Measurements from ENCODE around the gene ZNF581.

ZNF581 gene

DNA sequence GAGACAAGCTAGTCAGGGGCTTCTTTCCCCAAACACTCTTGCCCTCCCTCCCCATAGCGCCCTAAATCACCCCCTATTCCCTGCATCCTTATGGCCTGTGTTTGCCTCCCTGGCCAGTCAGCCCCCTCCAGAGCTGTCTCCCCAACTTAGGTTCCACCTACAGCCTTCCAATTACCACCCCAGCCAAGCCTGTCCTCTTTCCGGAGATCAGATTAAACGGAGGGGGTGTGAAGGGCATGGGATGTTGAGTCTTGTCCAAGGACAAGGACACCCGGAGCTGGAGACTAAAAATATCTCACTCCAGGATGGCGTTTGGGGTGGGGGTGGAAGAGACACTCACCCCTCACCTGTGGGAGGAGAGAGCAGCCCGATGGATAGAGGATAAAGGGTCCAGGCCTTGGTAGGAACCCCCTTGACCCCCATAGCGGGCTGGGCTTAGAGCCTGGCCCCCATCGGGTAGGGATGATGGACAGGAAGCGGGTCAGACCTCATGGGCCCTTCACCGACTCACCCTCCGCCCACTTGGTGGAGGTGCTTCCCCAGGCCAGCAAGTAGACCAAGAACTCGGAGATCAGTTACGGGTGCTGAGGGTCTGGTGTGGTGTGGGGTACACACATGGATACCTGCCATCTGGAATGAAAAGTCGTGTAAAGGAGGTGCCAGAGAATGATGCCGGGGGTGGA, 32.0 kb upstream of the ZNF581 start:
- H3K4me3 ChIP-seq (ENCODE audit: insufficient read depth, low read depth, low read length) = no peak overlapping the region
- no peak overlapping the region for H3K27ac ChIP-seq (ENCODE audit: insufficient read depth, low read depth, low read length, poor library complexity, severe bottlenecking)
- H3K27me3 ChIP-seq (ENCODE audit: control insufficient read depth, insufficient read depth, low read length, poor library complexity, severe bottlenecking) = no peaks in the 10 kb centered on the region
- 95 to 96% methylated on average over 15 of the region's 15 CpGs for WGBS, 2 experiments
- H3K9me3 ChIP-seq (ENCODE audit: control insufficient read depth, low read length) = no peaks in the 10 kb centered on the region
- peaks cover 4% of the 10 kb centered on the region for H3K4me1 ChIP-seq (ENCODE audit: control insufficient read depth, insufficient read depth, low read length)
- H3K36me3 ChIP-seq (ENCODE audit: control insufficient read depth, insufficient read depth, low read length) = peaks cover 16% of the 10 kb centered on the region

DNA sequence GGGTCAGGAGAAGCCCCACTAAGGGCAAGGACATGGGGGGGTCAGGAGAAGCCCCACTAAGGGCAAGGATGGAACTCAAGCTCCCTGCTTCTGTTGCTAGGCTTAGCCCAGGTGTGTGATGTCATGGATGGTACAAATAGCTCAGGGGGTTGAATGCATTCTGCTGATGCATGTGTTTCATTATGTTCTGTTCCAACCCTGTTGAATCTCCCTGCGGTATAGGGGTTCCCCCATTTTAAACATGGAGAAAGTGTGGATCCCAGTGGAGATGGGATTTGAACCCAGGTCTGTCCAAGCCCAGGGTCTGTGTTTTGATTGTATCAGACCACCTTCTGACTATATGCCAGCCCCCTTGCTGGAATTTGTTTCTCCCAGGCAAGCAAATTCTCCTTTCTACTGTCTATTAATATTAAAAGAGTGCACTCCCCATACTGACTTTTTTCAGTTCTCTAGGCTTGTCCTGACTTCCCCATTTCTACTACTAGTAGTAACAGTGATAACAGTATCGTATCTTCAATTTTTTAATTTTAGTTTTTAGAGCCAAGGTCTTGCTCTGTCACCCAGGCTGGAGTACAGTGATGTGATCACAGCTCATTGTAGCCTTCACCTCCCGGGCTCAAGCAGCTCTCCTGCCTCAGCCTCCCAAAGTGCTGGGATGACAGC, 31.3 kb upstream of the ZNF581 start:
- H3K9me3 ChIP-seq (ENCODE audit: control insufficient read depth, low read length) = no peaks in the 10 kb centered on the region
- peaks cover 16% of the 10 kb centered on the region for H3K36me3 ChIP-seq (ENCODE audit: control insufficient read depth, insufficient read depth, low read length)
- H3K27me3 ChIP-seq (ENCODE audit: control insufficient read depth, insufficient read depth, low read length, poor library complexity, severe bottlenecking) = no peaks in the 10 kb centered on the region
- H3K27ac ChIP-seq (ENCODE audit: insufficient read depth, low read depth, low read length, poor library complexity, severe bottlenecking) = no peak overlapping the region
- no peak overlapping the region for H3K4me3 ChIP-seq (ENCODE audit: insufficient read depth, low read depth, low read length)
- H3K4me1 ChIP-seq (ENCODE audit: control insufficient read depth, insufficient read depth, low read length) = no peaks in the 10 kb centered on the region
- 96 to 98% methylated on average over 3 of the region's 3 CpGs for WGBS, 2 experiments

DNA sequence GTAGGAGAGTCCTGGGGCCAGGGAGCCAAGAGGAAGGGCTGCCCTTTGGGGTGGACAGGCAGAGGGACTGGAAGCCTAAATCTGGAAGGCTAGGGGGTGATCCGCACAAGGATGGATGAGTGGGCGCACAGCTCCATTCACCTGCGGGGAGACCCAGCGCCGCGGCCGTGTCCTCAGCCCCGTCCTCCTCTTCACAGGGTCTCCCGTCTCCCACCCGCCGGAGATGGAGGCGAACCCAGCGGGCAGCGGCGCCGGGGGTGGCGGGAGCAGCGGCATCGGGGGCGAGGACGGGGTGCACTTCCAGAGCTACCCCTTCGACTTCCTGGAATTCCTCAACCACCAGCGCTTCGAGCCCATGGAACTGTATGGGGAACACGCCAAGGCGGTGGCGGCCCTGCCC, 30.1 kb upstream of the ZNF581 start:
- Histone ChIP-seq H3K27ac (ENCODE audit: insufficient read depth, low read depth, low read length, poor library complexity, severe bottlenecking) (no peak overlapping the region), H3K4me3 (ENCODE audit: insufficient read depth, low read depth, low read length) (no peak overlapping the region), H3K27me3 (ENCODE audit: control insufficient read depth, insufficient read depth, low read length, poor library complexity, severe bottlenecking) (no peaks in the 10 kb centered on the region), H3K36me3 (ENCODE audit: control insufficient read depth, insufficient read depth, low read length) (peaks cover 20% of the 10 kb centered on the region), H3K4me1 (ENCODE audit: control insufficient read depth, insufficient read depth, low read length) (no peaks in the 10 kb centered on the region), H3K9me3 (ENCODE audit: control insufficient read depth, low read length) (no peaks in the 10 kb centered on the region)
- 96 to 97% methylated on average over 27 of the region's 27 CpGs for WGBS, 2 experiments

DNA sequence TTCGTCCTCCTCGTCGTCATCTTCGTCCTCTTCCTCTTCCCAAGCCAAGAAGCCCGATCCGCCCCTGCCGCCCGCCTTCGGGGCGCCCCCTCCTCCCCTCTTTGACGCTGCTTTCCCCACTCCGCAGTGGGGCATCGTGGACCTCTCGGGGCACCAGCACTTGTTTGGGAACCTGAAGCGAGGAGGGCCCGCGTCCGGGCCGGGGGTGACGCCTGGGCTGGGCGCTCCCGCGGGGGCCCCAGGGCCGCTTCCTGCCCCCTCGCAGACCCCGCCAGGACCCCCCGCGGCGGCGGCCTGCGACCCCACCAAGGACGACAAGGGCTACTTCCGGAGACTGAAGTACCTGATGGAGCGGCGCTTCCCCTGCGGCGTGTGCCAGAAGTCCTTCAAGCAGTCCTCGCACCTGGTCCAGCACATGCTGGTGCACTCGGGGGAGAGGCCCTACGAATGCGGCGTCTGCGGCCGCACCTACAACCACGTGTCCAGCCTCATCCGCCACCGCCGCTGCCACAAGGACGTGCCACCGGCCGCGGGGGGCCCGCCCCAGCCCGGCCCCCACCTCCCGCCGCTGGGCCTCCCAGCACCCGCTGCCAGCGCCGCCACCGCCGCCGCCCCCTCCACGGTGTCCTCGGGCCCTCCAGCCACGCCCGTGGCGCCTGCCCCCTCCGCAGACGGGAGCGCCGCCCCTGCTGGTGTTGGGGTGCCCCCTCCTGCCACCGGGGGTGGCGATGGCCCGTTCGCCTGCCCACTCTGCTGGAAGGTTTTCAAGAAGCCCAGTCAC, 29.3 kb upstream of the ZNF581 start:
- Histone ChIP-seq H3K9me3 (ENCODE audit: control insufficient read depth, low read length) (no peaks in the 10 kb centered on the region), H3K27me3 (ENCODE audit: control insufficient read depth, insufficient read depth, low read length, poor library complexity, severe bottlenecking) (no peaks in the 10 kb centered on the region), H3K4me1 (ENCODE audit: control insufficient read depth, insufficient read depth, low read length) (no peaks in the 10 kb centered on the region), H3K4me3 (ENCODE audit: insufficient read depth, low read depth, low read length) (no peak overlapping the region), H3K36me3 (ENCODE audit: control insufficient read depth, insufficient read depth, low read length) (peaks cover 18% of the 10 kb centered on the region), H3K27ac (ENCODE audit: insufficient read depth, low read depth, low read length, poor library complexity, severe bottlenecking) (no peak overlapping the region)
- WGBS, 2 experiments = 96% methylated on average over 75 of the region's 75 CpGs

DNA sequence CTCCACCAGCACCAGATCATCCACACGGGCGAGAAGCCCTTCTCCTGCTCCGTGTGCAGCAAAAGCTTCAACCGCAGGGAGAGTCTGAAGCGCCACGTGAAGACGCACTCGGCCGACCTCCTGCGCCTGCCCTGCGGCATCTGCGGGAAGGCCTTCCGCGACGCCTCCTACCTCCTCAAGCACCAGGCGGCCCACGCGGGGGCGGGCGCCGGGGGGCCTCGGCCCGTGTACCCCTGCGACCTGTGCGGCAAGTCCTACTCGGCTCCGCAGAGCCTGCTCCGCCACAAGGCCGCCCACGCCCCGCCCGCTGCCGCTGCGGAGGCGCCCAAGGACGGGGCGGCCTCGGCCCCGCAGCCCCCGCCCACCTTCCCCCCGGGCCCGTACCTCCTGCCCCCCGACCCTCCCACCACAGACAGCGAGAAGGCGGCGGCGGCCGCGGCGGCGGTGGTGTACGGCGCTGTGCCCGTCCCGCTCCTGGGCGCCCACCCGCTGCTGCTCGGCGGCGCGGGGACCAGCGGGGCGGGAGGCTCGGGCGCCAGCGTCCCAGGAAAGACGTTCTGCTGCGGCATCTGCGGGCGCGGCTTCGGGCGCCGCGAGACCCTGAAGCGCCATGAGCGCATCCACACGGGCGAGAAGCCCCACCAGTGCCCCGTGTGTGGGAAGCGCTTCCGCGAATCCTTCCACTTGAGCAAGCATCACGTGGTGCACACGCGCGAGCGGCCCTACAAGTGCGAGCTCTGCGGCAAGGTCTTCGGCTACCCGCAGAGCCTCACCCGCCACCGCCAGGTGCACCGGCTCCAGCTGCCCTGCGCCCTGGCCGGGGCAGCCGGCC, 28.5 kb upstream of the ZNF581 start:
- Histone ChIP-seq H3K36me3 (ENCODE audit: control insufficient read depth, insufficient read depth, low read length) (peaks cover 14% of the 10 kb centered on the region), H3K4me1 (ENCODE audit: control insufficient read depth, insufficient read depth, low read length) (no peaks in the 10 kb centered on the region)
- 96 to 97% methylated on average over 95 to 98 of the region's 98 CpGs for WGBS, 2 experiments

DNA sequence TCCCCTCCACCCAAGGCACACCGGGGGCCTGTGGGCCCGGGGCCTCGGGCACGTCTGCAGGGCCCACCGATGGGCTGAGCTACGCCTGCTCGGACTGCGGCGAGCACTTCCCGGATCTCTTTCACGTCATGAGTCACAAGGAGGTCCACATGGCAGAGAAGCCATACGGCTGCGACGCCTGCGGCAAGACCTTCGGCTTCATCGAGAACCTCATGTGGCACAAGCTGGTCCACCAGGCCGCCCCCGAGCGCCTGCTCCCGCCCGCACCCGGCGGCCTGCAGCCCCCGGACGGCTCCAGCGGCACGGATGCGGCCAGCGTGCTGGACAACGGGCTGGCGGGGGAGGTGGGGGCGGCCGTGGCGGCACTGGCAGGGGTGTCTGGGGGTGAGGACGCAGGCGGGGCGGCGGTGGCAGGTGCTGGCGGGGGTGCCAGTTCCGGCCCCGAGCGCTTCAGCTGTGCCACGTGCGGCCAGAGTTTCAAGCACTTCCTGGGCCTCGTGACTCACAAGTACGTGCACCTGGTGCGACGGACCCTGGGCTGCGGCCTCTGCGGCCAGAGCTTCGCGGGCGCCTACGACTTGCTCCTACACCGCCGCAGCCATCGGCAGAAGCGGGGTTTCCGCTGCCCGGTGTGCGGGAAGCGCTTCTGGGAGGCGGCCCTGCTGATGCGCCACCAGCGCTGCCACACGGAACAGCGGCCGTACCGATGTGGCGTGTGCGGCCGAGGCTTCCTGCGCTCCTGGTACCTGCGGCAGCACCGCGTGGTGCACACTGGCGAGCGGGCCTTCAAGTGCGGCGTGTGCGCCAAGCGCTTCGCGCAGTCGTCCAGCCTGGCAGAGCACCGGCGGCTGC, 27.7 kb upstream of the ZNF581 start:
- Histone ChIP-seq H3K36me3 (ENCODE audit: control insufficient read depth, insufficient read depth, low read length) (peaks cover 16% of the 10 kb centered on the region), H3K4me3 (ENCODE audit: insufficient read depth, low read depth, low read length) (no peak overlapping the region), H3K4me1 (ENCODE audit: control insufficient read depth, insufficient read depth, low read length) (no peaks in the 10 kb centered on the region), H3K9me3 (ENCODE audit: control insufficient read depth, low read length) (no peaks in the 10 kb centered on the region), H3K27me3 (ENCODE audit: control insufficient read depth, insufficient read depth, low read length, poor library complexity, severe bottlenecking) (no peaks in the 10 kb centered on the region), H3K27ac (ENCODE audit: insufficient read depth, low read depth, low read length, poor library complexity, severe bottlenecking) (no peak overlapping the region)
- 97% methylated on average over 88 of the region's 88 CpGs for WGBS, 2 experiments

More for the DNA sequence above, 28.5 kb upstream of the ZNF581 start:
- H3K27me3 ChIP-seq (ENCODE audit: control insufficient read depth, insufficient read depth, low read length, poor library complexity, severe bottlenecking) = no peaks in the 10 kb centered on the region
- no peak overlapping the region for H3K27ac ChIP-seq (ENCODE audit: insufficient read depth, low read depth, low read length, poor library complexity, severe bottlenecking)
- H3K4me3 ChIP-seq (ENCODE audit: insufficient read depth, low read depth, low read length) = no peak overlapping the region
- no peaks in the 10 kb centered on the region for H3K9me3 ChIP-seq (ENCODE audit: control insufficient read depth, low read length)

DNA sequence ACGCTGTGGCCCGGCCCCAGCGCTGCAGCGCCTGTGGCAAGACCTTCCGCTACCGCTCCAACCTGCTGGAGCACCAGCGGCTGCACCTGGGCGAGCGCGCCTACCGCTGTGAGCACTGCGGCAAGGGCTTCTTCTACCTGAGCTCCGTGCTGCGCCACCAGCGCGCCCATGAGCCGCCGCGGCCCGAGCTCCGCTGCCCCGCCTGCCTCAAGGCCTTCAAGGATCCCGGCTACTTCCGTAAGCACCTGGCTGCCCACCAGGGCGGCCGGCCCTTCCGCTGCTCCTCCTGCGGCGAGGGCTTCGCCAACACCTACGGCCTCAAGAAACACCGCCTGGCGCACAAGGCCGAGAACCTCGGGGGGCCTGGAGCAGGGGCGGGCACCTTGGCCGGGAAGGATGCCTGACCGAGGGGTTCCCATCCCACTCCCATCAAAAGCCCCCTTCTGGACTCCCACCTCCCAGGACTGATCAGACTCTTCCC, 27.0 kb upstream of the ZNF581 start:
- WGBS, 2 experiments = 97% methylated on average over 38 of the region's 38 CpGs
- H3K4me1 ChIP-seq (ENCODE audit: control insufficient read depth, insufficient read depth, low read length) = no peaks in the 10 kb centered on the region
- H3K4me3 ChIP-seq (ENCODE audit: insufficient read depth, low read depth, low read length) = no peak overlapping the region
- no peak overlapping the region for H3K27ac ChIP-seq (ENCODE audit: insufficient read depth, low read depth, low read length, poor library complexity, severe bottlenecking)
- no peaks in the 10 kb centered on the region for H3K27me3 ChIP-seq (ENCODE audit: control insufficient read depth, insufficient read depth, low read length, poor library complexity, severe bottlenecking)
- no peaks in the 10 kb centered on the region for H3K9me3 ChIP-seq (ENCODE audit: control insufficient read depth, low read length)
- peaks cover 22% of the 10 kb centered on the region for H3K36me3 ChIP-seq (ENCODE audit: control insufficient read depth, insufficient read depth, low read length)

DNA sequence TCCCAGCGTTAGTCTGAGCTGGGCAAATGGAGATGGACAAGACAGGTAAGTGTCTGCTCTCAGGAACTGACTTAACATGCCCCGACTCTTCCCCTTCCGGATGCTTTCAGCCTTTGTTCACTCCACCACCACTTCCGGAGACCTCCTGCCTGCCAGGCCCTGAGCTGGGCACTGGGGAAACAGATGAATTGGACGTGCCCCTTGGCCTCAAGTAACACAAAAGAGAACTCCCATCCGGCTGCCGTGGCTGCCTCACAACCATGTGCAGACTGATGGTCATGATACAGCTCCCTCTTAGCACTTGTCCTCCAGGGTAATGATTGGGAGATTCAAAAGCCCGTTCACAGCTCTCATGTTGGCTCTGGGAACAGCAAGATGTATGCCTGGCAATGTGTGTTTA, 26.0 kb upstream of the ZNF581 start:
- peaks cover 22% of the 10 kb centered on the region for H3K36me3 ChIP-seq (ENCODE audit: control insufficient read depth, insufficient read depth, low read length)
- no peaks in the 10 kb centered on the region for H3K9me3 ChIP-seq (ENCODE audit: control insufficient read depth, low read length)
- H3K27me3 ChIP-seq (ENCODE audit: control insufficient read depth, insufficient read depth, low read length, poor library complexity, severe bottlenecking) = no peaks in the 10 kb centered on the region
- WGBS, 2 experiments = 91 to 94% methylated on average over 8 of the region's 8 CpGs
- no peak overlapping the region for H3K27ac ChIP-seq (ENCODE audit: insufficient read depth, low read depth, low read length, poor library complexity, severe bottlenecking)
- H3K4me3 ChIP-seq (ENCODE audit: insufficient read depth, low read depth, low read length) = no peak overlapping the region
- no peaks in the 10 kb centered on the region for H3K4me1 ChIP-seq (ENCODE audit: control insufficient read depth, insufficient read depth, low read length)

DNA sequence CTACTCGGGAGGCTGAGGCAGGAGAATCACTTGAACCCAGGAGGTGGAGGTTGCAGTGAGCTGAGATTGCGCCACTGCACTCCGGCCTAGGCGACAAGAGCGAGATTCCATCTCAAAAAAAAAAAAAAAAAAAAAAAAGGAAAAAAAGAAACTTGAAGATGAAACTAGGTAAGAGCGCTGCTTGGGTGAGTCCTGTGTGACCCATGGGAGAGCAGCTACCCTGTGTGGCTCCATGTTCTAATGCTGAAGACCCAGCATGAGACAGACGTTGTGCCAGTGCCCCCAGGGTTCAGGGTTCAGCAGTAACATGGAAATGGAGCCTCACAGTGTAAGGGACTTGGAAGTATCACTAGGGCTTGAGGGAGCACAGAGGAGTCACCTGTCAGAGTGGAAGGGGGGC, 25.0 kb upstream of the ZNF581 start:
- no peak overlapping the region for H3K4me3 ChIP-seq (ENCODE audit: insufficient read depth, low read depth, low read length)
- peaks cover 18% of the 10 kb centered on the region for H3K36me3 ChIP-seq (ENCODE audit: control insufficient read depth, insufficient read depth, low read length)
- no peaks in the 10 kb centered on the region for H3K9me3 ChIP-seq (ENCODE audit: control insufficient read depth, low read length)
- WGBS, 2 experiments = 90 to 97% methylated on average over 4 to 7 of the region's 7 CpGs
- no peaks in the 10 kb centered on the region for H3K4me1 ChIP-seq (ENCODE audit: control insufficient read depth, insufficient read depth, low read length)
- H3K27me3 ChIP-seq (ENCODE audit: control insufficient read depth, insufficient read depth, low read length, poor library complexity, severe bottlenecking) = no peaks in the 10 kb centered on the region
- no peak overlapping the region for H3K27ac ChIP-seq (ENCODE audit: insufficient read depth, low read depth, low read length, poor library complexity, severe bottlenecking)

Measured in ectodermal cell (in vitro differentiated cells).